ENCODE measurements around the gene PPARGC1A. TPM values are rescaled to one million over a fixed set of nuclear protein-coding genes. Genes with fewer than 3 reads are reported as not detected.

The PPARGC1A gene
- 0.81 and 15.9 TPM in 2 replicates for total RNA-seq (ENCODE audit: low replicate concordance)

DNA sequence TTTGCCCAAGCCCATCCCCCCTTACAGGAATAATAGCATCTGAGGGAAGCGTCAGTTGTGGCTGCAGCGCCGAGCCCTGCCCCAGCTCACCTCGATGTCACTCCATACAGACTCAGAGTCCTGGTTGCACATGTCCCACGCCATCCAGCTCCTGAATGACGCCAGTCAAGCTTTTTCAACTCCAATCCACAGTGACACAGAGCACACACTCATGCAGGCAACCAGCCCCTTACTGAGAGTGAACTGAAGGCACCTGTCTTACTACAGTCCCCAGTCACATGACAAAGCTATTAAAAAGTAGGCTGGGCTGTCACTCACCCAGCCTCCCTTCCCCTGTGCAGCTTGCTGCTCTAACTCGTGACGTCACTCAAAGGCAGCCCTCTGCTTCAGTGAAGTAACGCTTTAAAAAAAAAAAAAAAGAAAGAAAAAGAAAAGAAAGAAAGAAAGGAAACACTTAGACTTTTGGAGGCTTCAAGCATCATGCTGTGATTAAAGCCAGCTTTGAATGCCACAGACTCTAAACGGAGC is at the start of gene PPARGC1A:
Gene PPARGC1A, minus strand, starts transcription at position 234 of the 528 bp plus-strand sequence. Its CDS starts 90 bp downstream, at position 144.
- TF ChIP-seq CTCF (IDR thresholded peaks at IDR 0.05; ENCODE audit: insufficient read depth, low read length), result no peak
- peak within 1 kb of the TSS; percentile 57 for H3K4me3 ChIP-seq (ENCODE audit: low read depth, low read length)
- no peak for DNase-seq (ENCODE audit: low read depth)

GRCh38 chr4:23938796-23939195 is 48.9 kb upstream of the PPARGC1A start:
- TF ChIP-seq CTCF (IDR thresholded peaks at IDR 0.05; ENCODE audit: insufficient read depth, low read length), result no peak
- no peak overlapping the region for H3K4me3 ChIP-seq (ENCODE audit: low read depth, low read length)
- no peak for DNase-seq (ENCODE audit: low read depth)

DNA sequence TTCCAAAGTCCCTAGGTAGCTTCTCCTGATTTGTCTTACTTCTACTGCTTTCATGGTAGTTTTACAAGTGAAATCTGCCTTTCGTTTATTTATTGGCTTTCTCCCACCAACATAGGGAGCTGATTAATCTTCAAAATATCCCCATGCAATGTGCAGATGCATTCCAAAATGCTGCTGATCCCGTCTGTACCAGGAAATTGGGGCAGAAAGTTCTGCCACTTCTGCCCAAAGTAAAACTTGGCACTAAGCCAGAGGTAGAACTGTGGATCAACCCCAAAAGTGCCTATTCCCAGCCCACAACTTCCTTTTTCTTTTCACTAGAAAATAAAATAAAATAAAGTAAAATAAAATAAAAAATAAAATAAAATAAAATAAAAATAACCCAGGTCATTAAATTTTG is 47.3 kb upstream of the PPARGC1A start:
- H3K4me3 ChIP-seq (ENCODE audit: low read depth, low read length), result no peak overlapping the region
- no peak for TF ChIP-seq CTCF (IDR thresholded peaks at IDR 0.05; ENCODE audit: insufficient read depth, low read length)
- no peak for DNase-seq (ENCODE audit: low read depth)

GRCh38 chr4:23934915-23935314 is 45.1 kb upstream of the PPARGC1A start:
- DNase-seq (ENCODE audit: low read depth), result peak; percentile 70
- no peak for TF ChIP-seq CTCF (IDR thresholded peaks at IDR 0.05; ENCODE audit: insufficient read depth, low read length)
- no peak overlapping the region for H3K4me3 ChIP-seq (ENCODE audit: low read depth, low read length)

DNA sequence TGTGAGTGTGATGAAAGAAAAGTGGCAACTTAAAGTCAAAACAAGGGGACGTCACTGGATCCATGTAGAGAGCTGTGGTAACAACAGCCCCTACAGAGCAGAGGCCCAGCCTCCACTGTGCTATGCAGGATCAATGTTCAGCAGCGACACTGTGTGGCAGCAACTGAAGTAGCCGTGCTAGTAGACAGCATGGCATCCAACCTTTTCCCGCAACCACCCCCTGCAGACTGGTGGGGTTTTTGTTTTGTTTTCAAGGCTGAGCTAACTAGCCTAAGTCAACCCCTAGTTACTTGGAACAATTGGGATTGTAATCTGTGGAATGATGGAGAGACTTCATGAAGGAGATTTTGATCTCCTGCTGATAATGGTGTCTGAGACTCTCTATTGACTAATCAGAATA is 44.4 kb upstream of the PPARGC1A start:
- DNase-seq (ENCODE audit: low read depth), result no peak
- no peak for TF ChIP-seq CTCF (IDR thresholded peaks at IDR 0.05; ENCODE audit: insufficient read depth, low read length)
- H3K4me3 ChIP-seq (ENCODE audit: low read depth, low read length), result no peak overlapping the region

GRCh38 chr4:23932901-23933308 is 43.1 kb upstream of the PPARGC1A start:
- peak; percentile 34 for DNase-seq (ENCODE audit: low read depth)
- peak; percentile 43 for TF ChIP-seq CTCF (IDR thresholded peaks at IDR 0.05; ENCODE audit: insufficient read depth, low read length)
- H3K4me3 ChIP-seq (ENCODE audit: low read depth, low read length), result no peak overlapping the region

- TF ChIP-seq CTCF (IDR thresholded peaks at IDR 0.05; ENCODE audit: insufficient read depth, low read length), result no peak
- no peak overlapping the region for H3K4me3 ChIP-seq (ENCODE audit: low read depth, low read length)
- DNase-seq (ENCODE audit: low read depth), result no peak
Observed at GRCh38 chr4:23932186-23932585, 42.3 kb upstream of the PPARGC1A start.

Measured in fibroblast of the aortic adventitia (primary cell).